BLaER1 (cell line): ENCODE measurements around the gene MAMDC2.

ENCODE experiments used
- H3K27ac ChIP-seq: shearing (Covaris generic); formaldehyde crosslinking; 2 replicates; pipeline ENCODE4 v1.8.1; 2022
- H3K27me3 ChIP-seq: shearing (Covaris generic); formaldehyde crosslinking; 2 replicates; pipeline ENCODE4 v1.8.1; 2022
- H3K36me3 ChIP-seq: shearing (Covaris generic); formaldehyde crosslinking; 2 replicates; pipeline ENCODE4 v1.8.1; 2022
- H3K4me1 ChIP-seq: shearing (Covaris generic); formaldehyde crosslinking; 2 replicates; pipeline ENCODE4 v1.8.1; 2022
- H3K4me2 ChIP-seq: shearing (Covaris generic); formaldehyde crosslinking; 2 replicates; pipeline ENCODE4 v1.8.1; 2022
- H3K4me3 ChIP-seq: shearing (Covaris generic); formaldehyde crosslinking; 2 replicates; pipeline ENCODE4 v1.8.1; 2022
- H3K9ac ChIP-seq: shearing (Covaris generic); formaldehyde crosslinking; 2 replicates; pipeline ENCODE4 v1.8.1; 2022
- H3K9me3 ChIP-seq: shearing (Covaris generic); formaldehyde crosslinking; 2 replicates; pipeline ENCODE4 v1.8.1; 2022
- H4K20me1 ChIP-seq: shearing (Covaris generic); formaldehyde crosslinking; 2 replicates; pipeline ENCODE4 v1.8.1; 2022
- Cebpa-rat ChIP-seq: shearing (Covaris generic); IDR thresholded peaks from 2 replicates; pipeline ENCODE4 v1.8.1; 2022

MAMDC2 gene

GRCh38 chr9:70261131-70261870 lies 217.7 kb downstream of the MAMDC2 start:
- Histone ChIP-seq H3K9me3 (no peaks in the 10 kb centered on the region), H3K27ac (no peak overlapping the region), H3K9ac (no peak overlapping the region), H3K36me3 (peaks cover 56% of the 10 kb centered on the region), H3K27me3 (no peaks in the 10 kb centered on the region), H3K4me3 (no peak overlapping the region), H3K4me1 (peaks cover 47% of the 10 kb centered on the region), H3K4me2 (peak overlapping the region; percentile 80), H4K20me1 (peaks cover 61% of the 10 kb centered on the region)
- no peak for TF ChIP-seq Cebpa-rat

DNA sequence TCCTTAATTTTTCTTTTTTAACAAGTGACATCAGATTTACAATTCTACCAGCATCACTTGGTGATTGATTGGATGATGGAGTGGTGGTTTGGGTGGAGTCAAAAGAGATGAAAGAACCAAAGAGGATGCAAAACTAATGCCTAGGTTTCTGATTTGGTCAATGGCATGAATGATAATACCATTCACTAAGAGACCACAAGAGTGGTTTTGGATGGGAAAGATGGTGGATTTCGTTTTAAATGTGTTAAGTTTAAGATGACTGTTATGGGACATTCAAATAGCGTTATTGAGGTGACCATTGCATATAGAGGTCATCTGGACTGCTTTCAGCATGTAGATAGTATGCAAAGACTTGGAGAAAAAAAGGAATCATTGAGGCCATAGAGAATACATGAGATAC lies 218.7 kb downstream of the MAMDC2 start:
- H3K36me3 ChIP-seq: peaks cover 65% of the 10 kb centered on the region
- peaks cover 41% of the 10 kb centered on the region for H3K4me1 ChIP-seq
- H3K9me3 ChIP-seq: no peaks in the 10 kb centered on the region
- no peaks in the 10 kb centered on the region for H3K27me3 ChIP-seq
- peaks cover 71% of the 10 kb centered on the region for H4K20me1 ChIP-seq
- H3K27ac ChIP-seq: no peak overlapping the region
- no peak for TF ChIP-seq Cebpa-rat
- no peak overlapping the region for H3K4me3 ChIP-seq
- no peak overlapping the region for H3K9ac ChIP-seq
- peak overlapping the region; percentile 80 for H3K4me2 ChIP-seq

DNA sequence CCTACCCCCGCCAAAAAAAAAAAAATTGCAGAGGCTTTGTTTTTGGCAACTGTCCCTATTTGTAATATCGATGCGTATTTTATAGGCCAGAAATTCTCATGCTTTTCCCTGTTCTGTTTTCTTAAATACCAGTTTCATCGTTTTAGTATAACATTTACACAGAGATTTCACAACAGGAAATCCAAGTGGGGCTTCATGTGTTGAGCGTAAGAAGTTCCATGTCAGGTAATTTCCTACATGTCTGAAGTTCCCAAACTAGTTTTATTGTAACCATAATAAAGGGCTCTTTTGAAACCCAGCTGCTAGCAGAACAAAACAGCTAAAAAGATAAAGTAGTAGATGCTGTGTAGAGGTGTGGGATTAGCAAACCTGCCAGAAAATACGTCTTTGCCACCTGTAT lies 219.3 kb downstream of the MAMDC2 start:
- H3K36me3 ChIP-seq: peaks cover 70% of the 10 kb centered on the region
- H3K9ac ChIP-seq: no peak overlapping the region
- no peak overlapping the region for H3K27ac ChIP-seq
- H3K4me3 ChIP-seq: no peak overlapping the region
- peaks cover 35% of the 10 kb centered on the region for H3K4me1 ChIP-seq
- H3K4me2 ChIP-seq: peak overlapping the region; percentile 80; the same call in 1 of the 2 replicates
- TF ChIP-seq Cebpa-rat: no peak
- peaks cover 77% of the 10 kb centered on the region for H4K20me1 ChIP-seq
- no peaks in the 10 kb centered on the region for H3K27me3 ChIP-seq
- H3K9me3 ChIP-seq: no peaks in the 10 kb centered on the region

- Histone ChIP-seq H3K9ac (no peak overlapping the region), H3K27me3 (no peaks in the 10 kb centered on the region), H4K20me1 (peaks cover 82% of the 10 kb centered on the region), H3K9me3 (no peaks in the 10 kb centered on the region), H3K4me3 (no peak overlapping the region), H3K36me3 (peaks cover 75% of the 10 kb centered on the region), H3K4me1 (peaks cover 30% of the 10 kb centered on the region), H3K27ac (no peak overlapping the region), H3K4me2 (no peak overlapping the region)
- no peak for TF ChIP-seq Cebpa-rat
Measured at GRCh38 chr9:70263421-70263820, 219.8 kb downstream of the MAMDC2 start.
